Mesothelial cell of epicardium (in vitro differentiated cells): ENCODE data around the gene ARHGAP18. TPM values are rescaled to one million over a fixed set of nuclear protein-coding genes. Genes with fewer than 3 reads are reported as not detected.

Experiments used
- DNase-seq, 2 experiments: peaks; one replicate each; pipeline ENCODE4 v3.0.0; 2021; ENCODE audit warnings: low spot score in 2 of 2; ENCODE audit not compliant: unreplicated experiment in 2 of 2
- H3K27ac Mint-ChIP-seq: 2 replicates; pipeline ENCODE4 v1.8.0; 2021; ENCODE audit warnings: mixed read lengths
- H3K27me3 Mint-ChIP-seq: 2 replicates; pipeline ENCODE4 v1.8.0; 2021; ENCODE audit warnings: low read depth, mixed read lengths
- H3K36me3 Mint-ChIP-seq: 2 replicates; pipeline ENCODE4 v1.8.0; 2021; ENCODE audit warnings: mixed read lengths
- H3K4me1 Mint-ChIP-seq: 2 replicates; pipeline ENCODE4 v1.8.0; 2021; ENCODE audit warnings: mixed read lengths
- H3K4me3 Mint-ChIP-seq: 2 replicates; pipeline ENCODE4 v1.8.0; 2021; ENCODE audit warnings: mild to moderate bottlenecking, moderate library complexity, mixed read lengths
- H3K9me3 Mint-ChIP-seq: 2 replicates; pipeline ENCODE4 v1.8.0; 2021; ENCODE audit warnings: mixed read lengths
- total RNA-seq: library from RNA; stranded (reverse); gene quantifications from 3 replicates; pipeline ENCODE4 v1.2.1, GENCODE V29; 2021
- TF ChIP-seq, protein P1 (sequence below): fragments of 200-600 bp; sonication (generic); IDR thresholded peaks from one replicate; pipeline ENCODE4 v1.5.0; 2021; ENCODE audit warnings: antibody characterized with exemption; ENCODE audit not compliant: unreplicated experiment

The ARHGAP18 gene, protein sequence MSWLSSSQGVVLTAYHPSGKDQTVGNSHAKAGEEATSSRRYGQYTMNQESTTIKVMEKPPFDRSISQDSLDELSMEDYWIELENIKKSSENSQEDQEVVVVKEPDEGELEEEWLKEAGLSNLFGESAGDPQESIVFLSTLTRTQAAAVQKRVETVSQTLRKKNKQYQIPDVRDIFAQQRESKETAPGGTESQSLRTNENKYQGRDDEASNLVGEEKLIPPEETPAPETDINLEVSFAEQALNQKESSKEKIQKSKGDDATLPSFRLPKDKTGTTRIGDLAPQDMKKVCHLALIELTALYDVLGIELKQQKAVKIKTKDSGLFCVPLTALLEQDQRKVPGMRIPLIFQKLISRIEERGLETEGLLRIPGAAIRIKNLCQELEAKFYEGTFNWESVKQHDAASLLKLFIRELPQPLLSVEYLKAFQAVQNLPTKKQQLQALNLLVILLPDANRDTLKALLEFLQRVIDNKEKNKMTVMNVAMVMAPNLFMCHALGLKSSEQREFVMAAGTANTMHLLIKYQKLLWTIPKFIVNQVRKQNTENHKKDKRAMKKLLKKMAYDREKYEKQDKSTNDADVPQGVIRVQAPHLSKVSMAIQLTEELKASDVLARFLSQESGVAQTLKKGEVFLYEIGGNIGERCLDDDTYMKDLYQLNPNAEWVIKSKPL
- total RNA-seq, result 8.1 to 10.5 TPM (median 10.2 TPM) in 3 replicates

- H3K4me1 Mint-ChIP-seq, result peaks cover 42% of the 10 kb centered on the region
These were observed at the start of gene ARHGAP18 for GRCh38 chr6:129709769-129710449. ARHGAP18 (minus strand) TSS chr6:129710177; CDS start chr6:129710136, 41 bp downstream.

DNA sequence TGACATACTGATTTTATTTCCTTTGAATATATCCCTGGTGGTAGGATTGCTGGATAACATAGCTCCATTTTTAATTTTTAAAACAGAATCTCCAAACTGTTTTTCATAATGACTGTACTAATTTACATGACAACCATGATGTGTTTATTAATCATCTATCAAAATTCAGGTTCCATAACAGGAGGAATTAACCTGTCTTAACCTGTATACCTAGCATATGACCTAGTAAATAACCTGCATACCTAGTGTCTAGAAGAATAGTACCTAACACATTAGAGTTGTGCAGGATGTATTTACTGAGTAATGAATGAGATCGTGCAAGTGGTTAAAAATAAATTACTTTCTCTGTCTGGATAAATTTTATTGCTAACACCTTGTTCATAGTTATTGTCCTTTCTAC is 45.8 kb upstream of the ARHGAP18 start:
- Mint-ChIP-seq H3K9me3 (no peaks in the 10 kb centered on the region), H3K27ac (no peak overlapping the region), H3K36me3 (no peaks in the 10 kb centered on the region), H3K4me3 (no peak overlapping the region), H3K27me3 (no peaks in the 10 kb centered on the region), H3K4me1 (no peaks in the 10 kb centered on the region)
- no peak for DNase-seq
- TF ChIP-seq, protein P1, sequence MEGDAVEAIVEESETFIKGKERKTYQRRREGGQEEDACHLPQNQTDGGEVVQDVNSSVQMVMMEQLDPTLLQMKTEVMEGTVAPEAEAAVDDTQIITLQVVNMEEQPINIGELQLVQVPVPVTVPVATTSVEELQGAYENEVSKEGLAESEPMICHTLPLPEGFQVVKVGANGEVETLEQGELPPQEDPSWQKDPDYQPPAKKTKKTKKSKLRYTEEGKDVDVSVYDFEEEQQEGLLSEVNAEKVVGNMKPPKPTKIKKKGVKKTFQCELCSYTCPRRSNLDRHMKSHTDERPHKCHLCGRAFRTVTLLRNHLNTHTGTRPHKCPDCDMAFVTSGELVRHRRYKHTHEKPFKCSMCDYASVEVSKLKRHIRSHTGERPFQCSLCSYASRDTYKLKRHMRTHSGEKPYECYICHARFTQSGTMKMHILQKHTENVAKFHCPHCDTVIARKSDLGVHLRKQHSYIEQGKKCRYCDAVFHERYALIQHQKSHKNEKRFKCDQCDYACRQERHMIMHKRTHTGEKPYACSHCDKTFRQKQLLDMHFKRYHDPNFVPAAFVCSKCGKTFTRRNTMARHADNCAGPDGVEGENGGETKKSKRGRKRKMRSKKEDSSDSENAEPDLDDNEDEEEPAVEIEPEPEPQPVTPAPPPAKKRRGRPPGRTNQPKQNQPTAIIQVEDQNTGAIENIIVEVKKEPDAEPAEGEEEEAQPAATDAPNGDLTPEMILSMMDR, result peak; percentile 27

More at GRCh38 chr6:129709769-129710449, at the start of gene ARHGAP18:
- no peaks in the 10 kb centered on the region for H3K27me3 Mint-ChIP-seq
- no peaks in the 10 kb centered on the region for H3K9me3 Mint-ChIP-seq
- TF ChIP-seq, protein P1, result no peak
- peak within 1 kb of the TSS; percentile 87 for H3K4me3 Mint-ChIP-seq
- peak within 1 kb of the TSS; percentile 98 for H3K27ac Mint-ChIP-seq
- peaks cover 5% of the 10 kb centered on the region for H3K36me3 Mint-ChIP-seq
- DNase-seq, result peak; percentile 62 to 83

DNA sequence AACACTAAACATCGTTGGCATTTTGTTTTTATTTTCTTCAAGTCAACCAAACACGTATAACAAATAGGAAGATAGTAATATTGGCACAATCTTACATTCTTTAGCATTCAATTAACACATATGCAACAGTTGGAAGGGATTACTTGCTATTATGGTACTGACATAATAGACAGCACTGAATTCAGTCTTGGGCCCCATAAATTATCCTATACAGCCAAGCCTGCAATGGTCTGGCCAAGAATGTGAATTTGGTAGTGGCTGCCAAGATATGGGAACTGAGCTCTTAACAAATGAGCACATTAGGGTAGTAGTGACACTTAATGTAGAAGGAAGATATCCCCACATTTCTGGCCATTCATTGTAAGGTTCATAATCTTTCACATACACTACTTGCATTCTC is 44.8 kb upstream of the ARHGAP18 start:
- H3K9me3 Mint-ChIP-seq, result no peaks in the 10 kb centered on the region
- H3K27me3 Mint-ChIP-seq, result no peaks in the 10 kb centered on the region
- peaks cover 6% of the 10 kb centered on the region for H3K4me1 Mint-ChIP-seq
- no peak overlapping the region for H3K4me3 Mint-ChIP-seq
- H3K36me3 Mint-ChIP-seq, result no peaks in the 10 kb centered on the region
- TF ChIP-seq, protein P1, result no peak
- no peak for DNase-seq
- no peak overlapping the region for H3K27ac Mint-ChIP-seq

GRCh38 chr6:129753422-129753821 is 43.4 kb upstream of the ARHGAP18 start:
- DNase-seq, result no peak

DNA sequence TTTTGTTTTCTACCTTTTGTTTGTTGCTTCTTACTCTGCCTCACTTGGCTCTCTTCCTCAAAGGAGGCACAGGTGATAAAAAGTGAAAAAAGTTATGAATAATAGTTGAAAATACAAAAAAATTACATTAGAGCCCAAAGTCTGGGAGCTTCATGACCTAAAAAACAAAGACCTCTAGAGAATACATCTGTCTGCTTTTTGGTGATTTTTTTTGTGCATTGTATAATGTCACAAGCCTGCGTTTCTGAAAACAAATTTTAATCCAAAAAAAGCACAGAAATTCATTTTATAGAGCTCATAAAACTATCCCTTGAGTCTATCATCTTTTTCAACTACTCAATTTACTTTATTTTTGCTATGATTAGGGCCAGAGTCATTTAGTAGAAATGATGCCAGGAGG is 41.4 kb upstream of the ARHGAP18 start:
- no peaks in the 10 kb centered on the region for H3K36me3 Mint-ChIP-seq
- no peaks in the 10 kb centered on the region for H3K27me3 Mint-ChIP-seq
- H3K27ac Mint-ChIP-seq, result no peak overlapping the region

More at GRCh38 chr6:129753422-129753821, 43.4 kb upstream of the ARHGAP18 start:
- Mint-ChIP-seq H3K9me3 (no peaks in the 10 kb centered on the region), H3K27me3 (no peaks in the 10 kb centered on the region), H3K4me1 (peaks cover 19% of the 10 kb centered on the region), H3K27ac (no peak overlapping the region), H3K4me3 (no peak overlapping the region), H3K36me3 (no peaks in the 10 kb centered on the region)
- TF ChIP-seq, protein P1, result no peak

More for the DNA sequence above, 41.4 kb upstream of the ARHGAP18 start:
- no peak for DNase-seq
- no peaks in the 10 kb centered on the region for H3K9me3 Mint-ChIP-seq
- TF ChIP-seq, protein P1, result no peak
- peaks cover 27% of the 10 kb centered on the region for H3K4me1 Mint-ChIP-seq
- H3K4me3 Mint-ChIP-seq, result no peak overlapping the region
